HCT116 (cell line): Measurements from ENCODE around the gene CSNK2A1. TPM values are rescaled to one million over a fixed set of nuclear protein-coding genes. Genes with fewer than 3 reads are reported as not detected.

Source experiments
- ATAC-seq: fragments of 200-7000 bp; cut with Tn5 transposase; 2 replicates; pipeline ENCODE4 v1.9.1; 2020; ENCODE audit warnings: mild to moderate bottlenecking, moderate library complexity
- BruUV-seq: library from RNA; stranded (reverse); fragments of 400-500 nt; replicated peaks from 2 replicates; lab custom pipeline; 2021; lab: Mats Ljungman, UMichigan
- CTCF ChIA-PET: fragments of 300-600 bp; sonication (Branson Sonifier 250); formaldehyde crosslinking; loops from one replicate; lab custom pipeline; 2021; ENCODE audit warnings: antibody characterized with exemption; lab: Charles Lee
- POLR2A ChIA-PET: fragments of 300-600, 350-600 bp; sonication (Branson Sonifier 250); formaldehyde crosslinking; loops from one replicate; lab custom pipeline; 2021; ENCODE audit warnings: antibody characterized with exemption; lab: Charles Lee
- RAD21 ChIA-PET, 2 experiments: fragments of 300-600 bp; sonication (Branson Sonifier 250); formaldehyde crosslinking; loops; one replicate each; lab custom pipeline; 2023; ENCODE audit warnings: low total read pairs in 2 of 2; ENCODE audit not compliant: uncharacterized antibody in 2 of 2, unreplicated experiment in 2 of 2, low non-redundant PET in 1 of 2; lab: Charles Lee
- DNase-seq: peaks from one replicate; pipeline ENCODE4 v3.0.0-alpha.2; 2010; ENCODE audit warnings: low read depth, low spot score
- H2AFZ ChIP-seq: fragments of 200-600 bp; shearing (Covaris generic), sonication (generic); 2 replicates; pipeline ENCODE4 v1.6.1; 2017; ENCODE audit warnings: low read depth, mixed run types, mixed read lengths, antibody characterized with exemption, low read length; ENCODE audit not compliant: poor library complexity, severe bottlenecking
- H3K27ac ChIP-seq: 2 replicates; pipeline ENCODE4 v1.5.1; 2012; ENCODE audit warnings: low read depth, low read length
- H3K27me3 ChIP-seq: fragments of 200-600 bp; sonication (generic); 2 replicates; pipeline ENCODE4 v1.6.1; 2016; ENCODE audit warnings: mixed run types, low read length, mixed read lengths; ENCODE audit not compliant: insufficient read depth
- H3K36me3 ChIP-seq, 2 experiments: fragments of 200-500 bp in 1 of 2; fragments of 200-600 bp in 1 of 2; sonication (Bioruptor generic) in 1 of 2; sonication (generic) in 1 of 2; 2 replicates each; pipeline versions ENCODE4 v1.5.1 to v1.6.1; 2014 to 2016; ENCODE audit warnings: low read length in 2 of 2, inconsistent platforms in 1 of 2, mixed read lengths in 1 of 2, mixed run types in 1 of 2; ENCODE audit not compliant: insufficient read depth in 2 of 2, control insufficient read depth in 1 of 2
- H3K4me1 ChIP-seq, 2 experiments: fragments of 200-600 bp in 1 of 2; sonication (generic) in 1 of 2; 2 replicates each; pipeline versions ENCODE4 v1.5.1 to v1.6.1; 2012 to 2017; ENCODE audit warnings: low read length in 2 of 2, inconsistent platforms in 1 of 2, mild to moderate bottlenecking in 1 of 2, mixed read lengths in 1 of 2, mixed run types in 1 of 2, moderate library complexity in 1 of 2; ENCODE audit not compliant: insufficient read depth in 2 of 2, control insufficient read depth in 1 of 2
- H3K4me2 ChIP-seq: fragments of 200-600 bp; sonication (generic); 2 replicates; pipeline ENCODE4 v1.6.1; 2017; ENCODE audit warnings: mixed run types, low read length, mixed read lengths
- H3K4me3 ChIP-seq, 2 experiments: fragments of 200-600 bp in 1 of 2; sonication (generic) in 1 of 2; replicated peaks in 1 of 2; 2 replicates each; pipeline ENCODE4 v1.5.1; 2011 to 2016; ENCODE audit warnings: low read length in 2 of 2, control low read depth in 1 of 2, low read depth in 1 of 2, mild to moderate bottlenecking in 1 of 2, mixed read lengths in 1 of 2, mixed run types in 1 of 2
- H3K79me2 ChIP-seq: fragments of 200-600 bp; sonication (generic); 2 replicates; pipeline ENCODE4 v1.6.1; 2017; ENCODE audit warnings: mild to moderate bottlenecking, mixed run types, low read length, moderate library complexity, mixed read lengths; ENCODE audit not compliant: insufficient read depth
- H3K9ac ChIP-seq: fragments of 200-600 bp; sonication (generic); 2 replicates; pipeline ENCODE4 v1.6.1; 2016; ENCODE audit warnings: low read length, mixed read lengths
- H3K9me2 ChIP-seq: fragments of 200-600 bp; sonication (generic), shearing (Covaris generic); 2 replicates; pipeline ENCODE4 v1.6.1; 2017; ENCODE audit warnings: mixed run types, mild to moderate bottlenecking, moderate library complexity; ENCODE audit not compliant: insufficient read depth
- H3K9me3 ChIP-seq, 2 experiments: fragments of 200-500 bp in 1 of 2; fragments of 200-600 bp in 1 of 2; sonication (Bioruptor generic) in 1 of 2; sonication (generic) in 1 of 2; 2 replicates each; pipeline ENCODE4 v1.6.1; 2014 to 2017; ENCODE audit warnings: low read length in 2 of 2, mixed read lengths in 2 of 2, inconsistent platforms in 1 of 2, low read depth in 1 of 2, mild to moderate bottlenecking in 1 of 2, mixed run types in 1 of 2, moderate library complexity in 1 of 2; ENCODE audit not compliant: control insufficient read depth in 1 of 2, insufficient read depth in 1 of 2
- H4K20me1 ChIP-seq: fragments of 200-600 bp; sonication (generic), shearing (Covaris generic); 2 replicates; pipeline ENCODE4 v1.6.1; 2017; ENCODE audit warnings: mixed run types, mild to moderate bottlenecking, moderate library complexity; ENCODE audit not compliant: insufficient read depth
- CBX3 ChIP-seq: IDR thresholded peaks from 2 replicates; pipeline ENCODE4 v1.6.1; 2012; ENCODE audit warnings: low read depth
- CEBPB ChIP-seq: IDR thresholded peaks from 2 replicates; pipeline ENCODE4 v1.6.1; 2012; ENCODE audit warnings: low read depth
- CTCF ChIP-seq, 3 experiments: fragments of 200-600 bp in 1 of 3; sonication (generic) in 1 of 3; IDR thresholded peaks in 2 of 3; conservative IDR thresholded peaks in 1 of 3; 2 replicates each; pipeline ENCODE4 v1.5.1; 2012 to 2017; ENCODE audit warnings: low read depth in 2 of 3, low read length in 2 of 3, antibody characterized with exemption in 1 of 3, borderline replicate concordance in 1 of 3, control low read depth in 1 of 3, mild to moderate bottlenecking in 1 of 3, mixed read lengths in 1 of 3, mixed run types in 1 of 3, moderate library complexity in 1 of 3; ENCODE audit not compliant: insufficient read depth in 1 of 3
- EGR1 ChIP-seq: IDR thresholded peaks from 2 replicates; pipeline ENCODE4 v1.6.1; 2012; ENCODE audit warnings: low read depth
- ELF1 ChIP-seq: IDR thresholded peaks from 2 replicates; pipeline ENCODE4 v1.6.1; 2012; ENCODE audit warnings: low read depth, borderline replicate concordance
- EZH2 ChIP-seq: fragments of 200-600 bp; sonication (generic); IDR thresholded peaks from 2 replicates; pipeline ENCODE4 v1.6.1; 2017; ENCODE audit warnings: antibody characterized with exemption, mixed run types
- EZH2phosphoT487 ChIP-seq: fragments of 200-600 bp; IDR thresholded peaks from 2 replicates; pipeline ENCODE4 v1.6.1; 2018; ENCODE audit warnings: antibody characterized with exemption, borderline replicate concordance
- FOSL1 ChIP-seq: IDR thresholded peaks from 2 replicates; pipeline ENCODE4 v1.6.1; 2012; ENCODE audit warnings: low read depth
- JUND ChIP-seq: IDR thresholded peaks from 2 replicates; pipeline ENCODE4 v1.6.1; 2012
- MAX ChIP-seq: IDR thresholded peaks from 2 replicates; pipeline ENCODE4 v1.6.1; 2012
- POLR2AphosphoS5 ChIP-seq: IDR thresholded peaks from 2 replicates; pipeline ENCODE4 v1.6.1; 2011; ENCODE audit warnings: mild to moderate bottlenecking, low read depth, low read length, moderate library complexity
- RAD21 ChIP-seq: IDR thresholded peaks from 2 replicates; pipeline ENCODE4 v1.6.1; 2012; ENCODE audit warnings: low read depth, mild to moderate bottlenecking
- SIN3A ChIP-seq: IDR thresholded peaks from 2 replicates; pipeline ENCODE4 v1.6.1; 2012; ENCODE audit warnings: low read depth
- SP1 ChIP-seq: IDR thresholded peaks from 2 replicates; pipeline ENCODE4 v1.6.1; 2012; ENCODE audit warnings: low read depth
- SRF ChIP-seq: IDR thresholded peaks from 2 replicates; pipeline ENCODE4 v1.6.1; 2012; ENCODE audit warnings: low read depth
- TCF7L2 ChIP-seq: IDR thresholded peaks from 2 replicates; pipeline ENCODE4 v1.7.0; 2011; ENCODE audit warnings: borderline replicate concordance, inconsistent platforms; ENCODE audit not compliant: insufficient read depth, insufficient read length; ENCODE audit errors: extremely low read depth
- ZBTB33 ChIP-seq: IDR thresholded peaks from 2 replicates; pipeline ENCODE4 v1.6.1; 2011; ENCODE audit warnings: mild to moderate bottlenecking, low read length, moderate library complexity; ENCODE audit not compliant: insufficient replicate concordance; ENCODE audit errors: extremely low read depth
- ZNF274 ChIP-seq: fragments of 200-500 bp; sonication (Bioruptor generic); IDR thresholded peaks from 2 replicates; pipeline ENCODE4 v1.6.1; 2014; ENCODE audit warnings: mild to moderate bottlenecking, low read depth, low read length, inconsistent platforms
- intact Hi-C: fragments of 100-400 bp; cut with micrococcal nuclease; formaldehyde crosslinking; loops from 2 replicates; pipeline ENCODE4 v1.10.0; 2022
- total RNA-seq: library from RNA; stranded (reverse); gene quantifications from one replicate; pipeline ENCODE4 v1.2.1, GENCODE V29; 2021; ENCODE audit not compliant: unreplicated experiment
- TF ChIP-seq, protein P1 (sequence below): IDR thresholded peaks from 2 replicates; pipeline ENCODE4 v1.6.1; 2012
- TF ChIP-seq, protein P2 (sequence below): IDR thresholded peaks from 2 replicates; pipeline ENCODE4 v1.6.1; 2012; ENCODE audit warnings: low read depth

CSNK2A1 gene
- total RNA-seq, 1 experiment from 2014 or later: 284 TPM

- intact Hi-C loops: no loop called here
- Histone ChIP-seq H3K9me3 (no peaks in the 10 kb centered on the region), H3K4me1 (no peaks in the 10 kb centered on the region), H3K9me2 (no peaks in the 10 kb centered on the region), H2AFZ (no peak overlapping the region), H3K4me2 (no peak overlapping the region), H3K36me3 (peaks cover 67% of the 10 kb centered on the region in 2 experiments), H3K9ac (no peak overlapping the region), H3K79me2 (no peaks in the 10 kb centered on the region; the same call in 1 of the 2 replicates), H3K4me3 (no peak overlapping the region), H3K27ac (no peak overlapping the region), H4K20me1 (no peaks in the 10 kb centered on the region), H3K27me3 (no peaks in the 10 kb centered on the region)
- ChIA-PET POLR2A (no interaction called here), RAD21 (no interaction called here), CTCF (interaction anchor here (1.4 kb wide), 1 partner anchor 255 kb away, joined by 4 read pairs; no protein-coding TSS in a partner anchor)
- ATAC-seq (no peak), DNase-seq (no peak)
- no TSS peak for BruUV-seq
- no peak for TF ChIP-seq TCF7L2
- no peak for TF ChIP-seq SIN3A
- no peak for TF ChIP-seq ELF1
- TF ChIP-seq ZBTB33: no peak
- no peak for TF ChIP-seq CTCF (IDR thresholded peaks at IDR 0.05 in 2 of 3, conservative IDR thresholded peaks at IDR 0.05 in 1 of 3; ENCODE audit: borderline replicate concordance in 1 of 3, insufficient read depth in 1 of 3, low read depth in 2 of 3, low read length in 2 of 3)
- no peak for TF ChIP-seq JUND
- no peak for TF ChIP-seq RAD21
- TF ChIP-seq CEBPB: no peak
- no peak for TF ChIP-seq POLR2AphosphoS5
- TF ChIP-seq, protein P1, sequence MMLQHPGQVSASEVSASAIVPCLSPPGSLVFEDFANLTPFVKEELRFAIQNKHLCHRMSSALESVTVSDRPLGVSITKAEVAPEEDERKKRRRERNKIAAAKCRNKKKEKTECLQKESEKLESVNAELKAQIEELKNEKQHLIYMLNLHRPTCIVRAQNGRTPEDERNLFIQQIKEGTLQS: no peak
- TF ChIP-seq ZNF274: no peak
- no peak for TF ChIP-seq SRF
- no peak for TF ChIP-seq SP1
- TF ChIP-seq EZH2phosphoT487: no peak
- TF ChIP-seq EGR1: no peak
- TF ChIP-seq CBX3: no peak
- TF ChIP-seq, protein P2, sequence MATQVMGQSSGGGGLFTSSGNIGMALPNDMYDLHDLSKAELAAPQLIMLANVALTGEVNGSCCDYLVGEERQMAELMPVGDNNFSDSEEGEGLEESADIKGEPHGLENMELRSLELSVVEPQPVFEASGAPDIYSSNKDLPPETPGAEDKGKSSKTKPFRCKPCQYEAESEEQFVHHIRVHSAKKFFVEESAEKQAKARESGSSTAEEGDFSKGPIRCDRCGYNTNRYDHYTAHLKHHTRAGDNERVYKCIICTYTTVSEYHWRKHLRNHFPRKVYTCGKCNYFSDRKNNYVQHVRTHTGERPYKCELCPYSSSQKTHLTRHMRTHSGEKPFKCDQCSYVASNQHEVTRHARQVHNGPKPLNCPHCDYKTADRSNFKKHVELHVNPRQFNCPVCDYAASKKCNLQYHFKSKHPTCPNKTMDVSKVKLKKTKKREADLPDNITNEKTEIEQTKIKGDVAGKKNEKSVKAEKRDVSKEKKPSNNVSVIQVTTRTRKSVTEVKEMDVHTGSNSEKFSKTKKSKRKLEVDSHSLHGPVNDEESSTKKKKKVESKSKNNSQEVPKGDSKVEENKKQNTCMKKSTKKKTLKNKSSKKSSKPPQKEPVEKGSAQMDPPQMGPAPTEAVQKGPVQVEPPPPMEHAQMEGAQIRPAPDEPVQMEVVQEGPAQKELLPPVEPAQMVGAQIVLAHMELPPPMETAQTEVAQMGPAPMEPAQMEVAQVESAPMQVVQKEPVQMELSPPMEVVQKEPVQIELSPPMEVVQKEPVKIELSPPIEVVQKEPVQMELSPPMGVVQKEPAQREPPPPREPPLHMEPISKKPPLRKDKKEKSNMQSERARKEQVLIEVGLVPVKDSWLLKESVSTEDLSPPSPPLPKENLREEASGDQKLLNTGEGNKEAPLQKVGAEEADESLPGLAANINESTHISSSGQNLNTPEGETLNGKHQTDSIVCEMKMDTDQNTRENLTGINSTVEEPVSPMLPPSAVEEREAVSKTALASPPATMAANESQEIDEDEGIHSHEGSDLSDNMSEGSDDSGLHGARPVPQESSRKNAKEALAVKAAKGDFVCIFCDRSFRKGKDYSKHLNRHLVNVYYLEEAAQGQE: no peak
- TF ChIP-seq FOSL1: no peak
- no peak for TF ChIP-seq EZH2
- TF ChIP-seq MAX: no peak
Measured at GRCh38 chr20:483815-484644, 59.6 kb downstream of the CSNK2A1 start.
